IPS-15b (cell line): Measurements from ENCODE around the gene PBXIP1.
"Not testable (repeated sequence)": the region's sequence is repeated elsewhere in the genome, so short reads cannot be mapped to it uniquely, and the experiment has no call there.

ENCODE experiments used
- H3K27me3 ChIP-seq: one replicate; pipeline ENCODE4 v1.6.1; 2013; ENCODE audit warnings: low read length; ENCODE audit not compliant: control insufficient read depth, insufficient read depth
- H3K36me3 ChIP-seq: one replicate; pipeline ENCODE4 v1.6.1; 2013; ENCODE audit warnings: low read length; ENCODE audit not compliant: control insufficient read depth, insufficient read depth
- H3K4me1 ChIP-seq: one replicate; pipeline ENCODE4 v1.6.1; 2013; ENCODE audit warnings: mild to moderate bottlenecking, low read length; ENCODE audit not compliant: control insufficient read depth, insufficient read depth
- H3K4me3 ChIP-seq: one replicate; pipeline ENCODE4 v1.5.1; 2013; ENCODE audit warnings: low read depth, low read length
- H3K9ac ChIP-seq: one replicate; pipeline ENCODE4 v1.6.1; 2013; ENCODE audit warnings: low read depth, mild to moderate bottlenecking, low read length
- H3K9me3 ChIP-seq: one replicate; pipeline ENCODE4 v1.6.1; 2013; ENCODE audit warnings: mild to moderate bottlenecking, low read length; ENCODE audit not compliant: control insufficient read depth, insufficient read depth

Gene PBXIP1

DNA sequence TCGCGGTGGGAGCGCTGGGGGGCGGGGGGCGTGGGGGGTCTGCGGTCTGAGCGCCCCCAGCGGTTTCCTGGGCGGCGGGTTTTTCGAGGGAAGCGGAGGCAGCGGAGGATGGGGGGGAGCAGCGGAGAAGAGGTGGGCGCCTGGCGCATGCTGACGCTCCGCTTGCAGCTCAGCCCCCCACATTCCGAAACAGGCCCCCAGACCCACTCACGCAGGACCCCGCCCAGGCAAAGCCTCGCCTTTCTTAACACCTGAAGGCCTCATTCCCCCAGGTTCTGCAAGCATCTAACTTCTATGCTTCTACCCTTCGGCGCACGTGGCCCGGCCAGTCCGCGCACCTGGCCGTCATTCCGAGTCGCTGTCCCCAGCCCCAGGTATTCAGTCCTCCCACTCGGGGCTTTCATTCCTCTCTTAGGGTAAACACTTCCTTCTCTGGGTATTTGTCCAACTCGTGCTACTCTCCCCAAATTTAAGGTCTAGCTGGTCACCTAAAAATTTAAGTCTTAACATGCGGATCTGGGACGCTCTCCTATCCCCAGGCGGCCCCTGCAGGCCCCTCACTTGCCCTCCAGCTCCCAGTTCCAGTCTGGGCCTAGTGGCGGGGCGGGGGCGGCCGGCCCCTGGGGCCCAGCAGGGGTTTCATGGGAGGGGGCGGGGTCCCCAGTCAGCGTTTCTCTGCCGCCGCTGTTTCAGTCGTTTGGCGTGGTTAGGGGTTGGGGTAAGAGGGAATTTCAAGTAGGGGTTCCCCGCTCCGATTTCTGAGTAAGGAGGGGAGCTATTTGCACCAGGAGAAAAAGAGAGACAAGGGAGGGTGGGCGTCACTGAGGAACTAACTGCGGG lies 43.9 kb upstream of the PBXIP1 start:
- H3K9ac ChIP-seq: peak overlapping the region; percentile 54
- H3K36me3 ChIP-seq: no peaks in the 10 kb centered on the region
- H3K4me1 ChIP-seq: peaks cover 6% of the 10 kb centered on the region
- H3K27me3 ChIP-seq: peaks cover 5% of the 10 kb centered on the region
- H3K4me3 ChIP-seq: peak overlapping the region; percentile 89
- no peaks in the 10 kb centered on the region for H3K9me3 ChIP-seq

GRCh38 chr1:154998818-154999570 lies 43.1 kb upstream of the PBXIP1 start:
- H3K9me3 ChIP-seq: no peaks in the 10 kb centered on the region
- H3K9ac ChIP-seq: no peak overlapping the region
- H3K4me1 ChIP-seq: no peaks in the 10 kb centered on the region
- peak overlapping the region; percentile 89 for H3K4me3 ChIP-seq
- peaks cover 5% of the 10 kb centered on the region for H3K27me3 ChIP-seq
- H3K36me3 ChIP-seq: no peaks in the 10 kb centered on the region

DNA sequence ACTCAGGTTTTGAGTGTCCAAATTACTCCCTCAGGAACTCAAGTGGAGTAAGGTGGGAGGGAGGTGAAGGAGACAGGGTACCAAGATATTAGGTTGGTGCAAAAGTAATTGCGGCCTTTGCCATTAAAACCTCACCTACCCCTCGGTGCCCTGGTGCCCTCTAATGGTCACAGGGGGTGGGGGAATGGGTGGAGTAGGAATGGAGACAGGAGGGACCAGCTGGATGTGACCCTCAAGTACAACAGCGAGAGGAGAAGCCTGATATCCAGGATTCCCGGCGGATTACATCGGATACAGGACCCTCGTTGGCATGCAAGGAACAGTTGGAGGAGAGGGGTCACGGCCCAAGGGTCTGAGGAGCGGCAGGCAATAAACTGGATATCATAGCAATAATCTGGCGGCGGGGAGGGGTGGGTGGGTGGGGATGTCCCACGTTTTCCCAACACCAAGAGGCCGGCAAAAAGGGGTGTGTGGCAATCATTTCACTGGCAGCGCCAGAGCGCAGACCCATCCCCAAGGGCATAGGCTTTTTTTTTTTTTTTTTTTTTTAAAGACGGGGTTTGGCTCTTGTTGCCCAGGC lies 42.4 kb upstream of the PBXIP1 start:
- H3K36me3 ChIP-seq: no peaks in the 10 kb centered on the region
- H3K4me1 ChIP-seq: no peaks in the 10 kb centered on the region
- H3K9ac ChIP-seq: no peak overlapping the region
- no peak overlapping the region for H3K4me3 ChIP-seq
- H3K27me3 ChIP-seq: peaks cover 5% of the 10 kb centered on the region
- H3K9me3 ChIP-seq: no peaks in the 10 kb centered on the region

DNA sequence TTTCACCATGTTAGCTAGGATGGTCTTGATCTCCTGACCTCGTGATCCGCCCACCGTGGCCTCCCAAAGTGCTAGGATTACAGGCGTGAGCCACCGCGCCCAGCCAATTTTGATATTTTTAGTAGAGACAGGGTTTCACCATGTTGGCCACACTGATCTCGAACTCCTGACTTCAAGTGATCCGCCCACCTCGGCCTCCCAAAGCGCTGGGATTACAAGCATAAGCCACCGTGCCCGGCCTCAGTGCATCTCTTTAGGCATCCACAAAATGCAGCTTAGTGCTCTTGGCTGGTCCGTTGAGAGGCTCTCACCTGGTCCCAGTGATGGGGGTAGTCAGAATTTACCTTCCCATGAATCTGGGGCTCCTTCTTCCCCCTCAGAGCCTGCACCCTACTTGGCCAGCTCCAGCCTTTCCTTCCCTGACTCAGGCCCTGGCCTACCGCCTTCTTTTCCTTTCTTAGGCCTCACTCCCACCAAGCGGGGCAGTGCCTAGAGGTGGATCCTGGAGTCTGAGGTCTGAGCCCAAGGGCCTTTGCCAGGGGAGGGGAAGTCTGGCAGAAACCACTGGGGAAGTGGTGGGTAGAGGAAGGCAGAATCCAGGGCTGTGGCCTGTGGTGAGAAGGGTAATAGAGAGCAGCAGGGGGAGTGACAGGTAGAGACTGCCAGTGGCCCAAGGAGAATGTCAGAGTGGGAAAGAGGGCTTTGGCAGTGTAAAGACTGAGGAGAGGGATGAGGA lies 41.2 kb upstream of the PBXIP1 start:
- no peaks in the 10 kb centered on the region for H3K36me3 ChIP-seq
- no peak overlapping the region for H3K4me3 ChIP-seq
- peaks cover 5% of the 10 kb centered on the region for H3K27me3 ChIP-seq
- no peak overlapping the region for H3K9ac ChIP-seq
- peaks cover 3% of the 10 kb centered on the region for H3K4me1 ChIP-seq
- H3K9me3 ChIP-seq: no peaks in the 10 kb centered on the region

- H3K36me3 ChIP-seq, H3K27me3 ChIP-seq, H3K9me3 ChIP-seq, H3K4me1 ChIP-seq, H3K9ac ChIP-seq, H3K4me3 ChIP-seq: not testable (repeated sequence)
These were observed 39.5 kb upstream of the PBXIP1 start for GRCh38 chr1:154995301-154995983.

DNA sequence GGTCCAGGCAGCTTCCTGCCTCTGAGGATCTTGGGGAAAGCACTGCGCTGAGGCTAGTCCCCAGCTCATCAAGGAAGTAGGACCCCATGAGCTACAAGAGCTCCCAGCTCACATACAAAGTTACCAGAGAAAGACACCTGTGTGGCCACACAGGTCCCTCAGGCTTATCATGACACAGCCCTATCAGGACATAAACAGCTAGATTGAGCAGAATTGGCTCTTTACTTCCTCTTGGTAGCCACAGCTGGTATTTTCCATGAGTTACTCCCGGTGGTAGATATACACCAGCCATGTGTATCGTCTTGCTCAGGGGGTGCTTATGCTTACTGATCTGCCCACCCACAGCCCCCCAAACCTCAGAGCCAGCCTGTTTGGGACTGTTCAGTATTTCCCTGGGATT lies 38.7 kb upstream of the PBXIP1 start:
- H3K27me3 ChIP-seq: peaks cover 5% of the 10 kb centered on the region
- H3K9me3 ChIP-seq: no peaks in the 10 kb centered on the region
- no peak overlapping the region for H3K4me3 ChIP-seq
- H3K9ac ChIP-seq: no peak overlapping the region
- peaks cover 3% of the 10 kb centered on the region for H3K4me1 ChIP-seq
- peaks cover 12% of the 10 kb centered on the region for H3K36me3 ChIP-seq

- H3K4me3 ChIP-seq: no peak overlapping the region
- H3K9ac ChIP-seq: no peak overlapping the region
- no peaks in the 10 kb centered on the region for H3K9me3 ChIP-seq
- H3K27me3 ChIP-seq: peaks cover 5% of the 10 kb centered on the region
- H3K4me1 ChIP-seq: peaks cover 3% of the 10 kb centered on the region
- peaks cover 16% of the 10 kb centered on the region for H3K36me3 ChIP-seq
These were observed 38.3 kb upstream of the PBXIP1 start for GRCh38 chr1:154994269-154994587.

DNA sequence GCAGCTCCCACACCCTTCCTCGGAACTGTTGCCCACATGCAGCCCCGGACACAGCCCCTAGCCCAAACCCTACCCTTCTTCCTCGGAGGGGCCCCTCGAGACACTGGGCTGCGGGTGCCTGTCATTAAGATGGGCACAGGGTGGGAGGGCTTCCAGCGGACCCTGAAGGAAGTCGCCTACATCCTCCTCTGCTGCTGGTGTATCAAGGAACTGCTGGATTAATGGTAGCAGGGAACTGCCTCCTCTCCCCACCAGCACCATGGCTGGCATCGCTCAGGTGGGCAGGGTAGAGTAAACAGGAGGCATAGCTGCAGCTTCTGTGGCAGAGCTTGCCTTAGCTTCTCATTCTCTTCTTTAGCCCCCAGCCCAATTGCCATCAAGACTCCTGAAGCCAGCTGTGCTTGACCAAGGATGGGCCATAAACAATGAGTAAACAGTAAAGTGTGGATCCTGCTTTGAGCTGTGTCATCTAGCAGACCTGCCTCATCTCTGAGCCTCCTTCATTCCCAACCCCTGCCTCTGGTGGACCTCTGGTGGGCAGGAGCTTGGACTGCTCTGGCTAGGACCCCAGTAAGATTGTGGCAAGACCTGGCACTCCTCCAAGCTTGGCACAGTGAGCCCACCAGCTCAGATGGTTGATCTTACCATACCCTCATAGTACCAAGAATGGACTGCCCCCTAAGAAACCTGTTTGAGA lies 37.8 kb upstream of the PBXIP1 start, which contains the start of gene LENEP:
Gene LENEP (plus strand): TSS at position 15 of the 697 bp plus-strand sequence. CDS start 22 bp downstream, at position 37.
- Histone ChIP-seq H3K27me3 (peaks cover 5% of the 10 kb centered on the region), H3K4me3 (no peak within 1 kb of the TSS), H3K9ac (no peak within 1 kb of the TSS), H3K9me3 (no peaks in the 10 kb centered on the region), H3K4me1 (peaks cover 3% of the 10 kb centered on the region), H3K36me3 (peaks cover 21% of the 10 kb centered on the region)

DNA sequence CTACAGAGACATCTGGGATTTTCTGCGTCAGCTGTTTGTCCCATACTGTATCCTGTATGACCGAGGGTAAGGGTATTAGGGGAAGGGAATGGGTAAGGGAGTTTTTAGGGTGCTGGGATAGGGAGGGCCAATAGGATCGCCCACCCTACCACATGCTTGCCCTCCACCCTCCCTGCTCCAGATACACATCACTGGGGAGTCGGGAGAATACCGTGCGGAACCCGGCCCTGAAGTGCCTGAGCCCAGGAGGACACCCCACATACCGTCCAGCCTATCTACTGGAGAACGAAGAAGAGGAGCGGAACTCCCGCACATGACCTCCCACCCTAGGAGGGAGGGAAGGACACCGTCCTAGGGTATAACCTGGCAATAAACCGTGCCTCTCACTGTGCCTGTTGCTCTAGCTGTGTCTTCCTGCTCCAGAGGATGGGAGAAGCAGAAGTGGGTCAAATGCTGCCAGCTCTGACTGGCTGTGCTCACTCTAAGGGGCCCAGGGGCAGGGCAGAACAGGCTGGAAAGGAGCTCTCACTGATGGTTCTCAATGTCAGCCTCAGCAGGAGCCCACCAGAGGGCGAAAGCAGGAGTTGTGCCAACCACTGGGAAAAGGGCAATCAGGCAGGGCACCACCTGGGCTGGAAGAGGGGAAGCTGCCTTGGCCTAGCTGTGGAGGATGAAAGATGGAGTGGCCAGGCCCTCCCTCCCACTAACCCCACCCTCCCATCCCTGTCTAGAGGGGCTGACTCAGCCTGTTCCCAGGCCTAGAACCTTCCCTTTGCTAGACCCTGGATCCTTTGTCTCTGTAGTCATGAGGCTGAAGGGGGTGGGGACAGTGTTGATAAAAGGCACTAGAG lies 37.0 kb upstream of the PBXIP1 start:
- Histone ChIP-seq H3K4me1 (peaks cover 3% of the 10 kb centered on the region), H3K9ac (no peak overlapping the region), H3K27me3 (peaks cover 4% of the 10 kb centered on the region), H3K4me3 (no peak overlapping the region), H3K36me3 (peaks cover 29% of the 10 kb centered on the region), H3K9me3 (no peaks in the 10 kb centered on the region)

GRCh38 chr1:154990276-154990675 lies 34.4 kb upstream of the PBXIP1 start:
- Histone ChIP-seq H3K9ac (no peak overlapping the region), H3K4me1 (peaks cover 3% of the 10 kb centered on the region), H3K36me3 (peaks cover 41% of the 10 kb centered on the region), H3K4me3 (no peak overlapping the region), H3K9me3 (no peaks in the 10 kb centered on the region), H3K27me3 (no peaks in the 10 kb centered on the region)
